CD8-positive, alpha-beta memory T cell (primary cell): ENCODE results near the gene NOL8. TPM values are rescaled to one million over a fixed set of nuclear protein-coding genes. Genes with fewer than 3 reads are reported as not detected.

Experiments used
- CTCF ChIA-PET: fragments of 350-600 bp; sonication (Branson Sonifier 250); formaldehyde crosslinking; loops from one replicate; lab custom pipeline; 2021; ENCODE audit warnings: antibody characterized with exemption; lab: Charles Lee
- POLR2A ChIA-PET: fragments of 350-600 bp; sonication (Branson Sonifier 250); formaldehyde crosslinking; loops from one replicate; lab custom pipeline; 2021; ENCODE audit warnings: antibody characterized with exemption; lab: Charles Lee
- DNase-seq, 5 donors: peaks; one replicate each; pipeline versions ENCODE4 v3.0.0 to v3.0.0-alpha.2; 2020 to 2022; ENCODE audit warnings: mixed read lengths in 1 of 5
- H3K27ac ChIP-seq: one replicate; pipeline ENCODE4 v1.7.0; 2013; ENCODE audit warnings: low read depth, mild to moderate bottlenecking, low read length, moderate library complexity
- H3K27me3 ChIP-seq: 2 replicates; pipeline ENCODE4 v1.7.0; 2013; ENCODE audit warnings: low read length, mild to moderate bottlenecking; ENCODE audit not compliant: insufficient read depth, poor library complexity, severe bottlenecking
- H3K36me3 ChIP-seq: 2 replicates; pipeline ENCODE4 v1.7.0; 2013; ENCODE audit warnings: mild to moderate bottlenecking, low read length, moderate library complexity; ENCODE audit not compliant: insufficient read depth
- H3K4me1 ChIP-seq: 2 replicates; pipeline ENCODE4 v1.7.0; 2013; ENCODE audit warnings: mild to moderate bottlenecking, low read length, moderate library complexity; ENCODE audit not compliant: insufficient read depth
- H3K4me3 ChIP-seq: 2 replicates; pipeline ENCODE4 v1.7.0; 2013; ENCODE audit warnings: mild to moderate bottlenecking, low read length
- H3K9me3 ChIP-seq: 2 replicates; pipeline ENCODE4 v1.7.0; 2013; ENCODE audit warnings: mild to moderate bottlenecking, low read length
- H3K27ac Mint-ChIP-seq, 8 donors: one replicate each; pipeline ENCODE4 v1.8.0; 2020 to 2021; ENCODE audit warnings: mixed read lengths in 8 of 8, mild to moderate bottlenecking in 6 of 8, inconsistent platforms in 3 of 8, moderate library complexity in 3 of 8
- H3K27me3 Mint-ChIP-seq, 2 donors: one replicate each; pipeline ENCODE4 v1.8.0; 2020 to 2021; ENCODE audit warnings: mixed read lengths in 2 of 2, mild to moderate bottlenecking in 1 of 2, moderate library complexity in 1 of 2
- H3K36me3 Mint-ChIP-seq, 3 donors: one replicate each; pipeline ENCODE4 v1.8.0; 2020 to 2021; ENCODE audit warnings: mixed read lengths in 3 of 3, inconsistent platforms in 1 of 3, mild to moderate bottlenecking in 1 of 3
- H3K4me1 Mint-ChIP-seq, 3 donors: one replicate each; pipeline ENCODE4 v1.8.0; 2020 to 2021; ENCODE audit warnings: mixed read lengths in 3 of 3, inconsistent platforms in 1 of 3, mild to moderate bottlenecking in 1 of 3
- H3K4me3 Mint-ChIP-seq, 7 donors: one replicate each; pipeline ENCODE4 v1.8.0; 2020 to 2021; ENCODE audit warnings: mixed read lengths in 7 of 7, mild to moderate bottlenecking in 6 of 7, moderate library complexity in 4 of 7, inconsistent platforms in 2 of 7
- H3K9me3 Mint-ChIP-seq, 5 donors: one replicate each; pipeline ENCODE4 v1.8.0; 2020 to 2022; ENCODE audit warnings: mixed read lengths in 5 of 5, mild to moderate bottlenecking in 3 of 5, moderate library complexity in 2 of 5, inconsistent platforms in 1 of 5
- polyA plus RNA-seq: library from polyadenylated mRNA; unstranded; fragments of 300-500 nt; fragmentation: Illumina TruSeq; gene quantifications from one replicate; pipeline ENCODE4 v1.2.3, GENCODE V29; 2021
- total RNA-seq, 2 experiments: library from RNA; stranded (reverse); gene quantifications; one replicate each; pipeline ENCODE4 v1.2.3, GENCODE V29; 2021

Gene NOL8
- total RNA-seq = 10 to 100 TPM; 64.0 to 69.6 TPM
- 37.0 TPM for polyA plus RNA-seq

DNA sequence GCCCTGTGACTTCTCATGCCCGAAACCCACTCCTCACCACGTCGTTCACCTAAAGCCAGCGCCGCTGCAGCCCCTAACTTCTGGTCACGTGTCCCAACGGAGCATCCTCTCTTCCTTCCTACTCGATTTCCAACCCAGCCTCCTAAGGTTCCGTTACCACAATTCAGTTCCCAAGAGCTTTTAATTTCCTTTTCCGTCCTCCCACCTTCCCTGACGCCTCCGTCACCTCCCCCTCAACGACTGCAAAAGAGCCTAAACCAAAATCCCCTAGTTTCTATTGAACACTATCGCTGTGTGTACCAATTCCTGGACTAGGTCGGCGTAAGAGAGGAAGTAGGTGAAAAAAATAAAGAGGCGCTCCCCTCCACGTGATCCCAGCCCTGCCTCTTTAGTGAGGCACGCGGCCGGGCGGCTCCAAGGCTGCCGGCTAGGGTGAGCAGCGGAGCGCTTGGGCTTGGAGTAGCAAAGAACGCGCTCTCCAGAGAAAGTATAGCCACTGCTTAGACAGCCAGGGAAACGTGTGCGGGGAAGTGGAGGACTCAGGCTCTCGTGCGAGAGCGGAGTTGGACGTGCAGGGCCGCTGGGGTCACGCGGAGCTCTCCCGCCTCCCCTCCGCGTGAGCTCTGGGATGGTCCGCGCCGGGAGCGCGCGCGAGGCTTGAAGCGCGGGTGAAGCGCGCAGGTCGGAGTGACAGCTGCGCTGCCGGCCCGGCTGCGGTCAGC is at the start of gene NOL8, which contains the start of gene CENPP:
Gene NOL8 (minus strand): TSS at position 82 of the 722 bp plus-strand sequence. CDS start 1,189 bp downstream, outside the sequence.
Gene CENPP (plus strand): TSS at position 685 of the 722 bp plus-strand sequence.
- peak within 1 kb of the TSS; percentile 98 for H3K27ac ChIP-seq
- no peaks in the 10 kb centered on the region for H3K9me3 Mint-ChIP-seq
- peak; percentile 73 to 90 (median 87) for DNase-seq
- H3K4me1 Mint-ChIP-seq = peaks cover 28 to 43% (median 42%) of the 10 kb centered on the region in 3 donors
- H3K4me1 ChIP-seq = peaks cover 22% of the 10 kb centered on the region
- no peaks in the 10 kb centered on the region for H3K9me3 ChIP-seq
- peaks cover 0 to 2% of the 10 kb centered on the region in 2 donors for H3K27me3 Mint-ChIP-seq
- peak within 1 kb of the TSS; percentile 87 for H3K4me3 ChIP-seq
- H3K36me3 Mint-ChIP-seq = peaks cover 0 to 39% (median 9%) of the 10 kb centered on the region in 3 donors
- CTCF ChIA-PET = no interaction called here
- peaks cover 12% of the 10 kb centered on the region for H3K36me3 ChIP-seq
- H3K27ac Mint-ChIP-seq = peak within 1 kb of the TSS; percentile 92 to 100 (median 98)
- POLR2A ChIA-PET = interaction anchor here (0.5 to 1.8 kb wide), 6 partner anchors 34 to 1241 kb away, joined by 3 to 7 read pairs (median 5); partner anchors contain the start of genes IPPK and SPTLC1
- H3K4me3 Mint-ChIP-seq = peak within 1 kb of the TSS; percentile 96 to 100 (median 97)
- H3K27me3 ChIP-seq = no peaks in the 10 kb centered on the region

DNA sequence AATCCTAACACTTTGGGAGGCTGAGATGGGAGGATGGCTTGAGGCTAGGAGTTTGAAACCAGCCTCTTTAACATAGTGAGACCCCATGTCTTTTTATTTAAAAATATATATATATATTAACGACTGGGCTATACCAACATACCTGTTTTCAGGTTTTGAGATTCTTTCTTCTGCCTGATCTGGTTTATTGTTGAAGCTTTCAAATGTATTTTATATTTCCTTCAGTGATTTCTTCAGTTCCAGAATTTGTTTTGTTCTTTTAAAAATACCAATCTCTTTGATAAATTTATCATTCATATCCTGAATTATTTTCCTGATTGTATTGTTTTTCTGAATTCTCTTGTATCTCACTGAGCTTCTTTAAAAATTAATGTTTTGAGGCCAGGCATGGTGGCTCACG is 48.0 kb upstream of the NOL8 start:
- Mint-ChIP-seq H3K36me3 (peaks cover 7 to 48% (median 10%) of the 10 kb centered on the region in 3 donors), H3K4me3 (no peak overlapping the region), H3K4me1 (peaks cover 0 to 6% (median 6%) of the 10 kb centered on the region in 3 donors), H3K27me3 (peaks cover 0 to 2% of the 10 kb centered on the region in 2 donors), H3K27ac (no peak overlapping the region), H3K9me3 (peaks cover 23 to 38% (median 37%) of the 10 kb centered on the region in 5 donors)
- Histone ChIP-seq H3K27me3 (no peaks in the 10 kb centered on the region), H3K27ac (no peak overlapping the region), H3K4me1 (no peaks in the 10 kb centered on the region), H3K36me3 (no peaks in the 10 kb centered on the region), H3K4me3 (no peak overlapping the region), H3K9me3 (peaks cover 5% of the 10 kb centered on the region)
- no peak for DNase-seq
- CTCF ChIA-PET = no interaction called here
- POLR2A ChIA-PET = no interaction called here

DNA sequence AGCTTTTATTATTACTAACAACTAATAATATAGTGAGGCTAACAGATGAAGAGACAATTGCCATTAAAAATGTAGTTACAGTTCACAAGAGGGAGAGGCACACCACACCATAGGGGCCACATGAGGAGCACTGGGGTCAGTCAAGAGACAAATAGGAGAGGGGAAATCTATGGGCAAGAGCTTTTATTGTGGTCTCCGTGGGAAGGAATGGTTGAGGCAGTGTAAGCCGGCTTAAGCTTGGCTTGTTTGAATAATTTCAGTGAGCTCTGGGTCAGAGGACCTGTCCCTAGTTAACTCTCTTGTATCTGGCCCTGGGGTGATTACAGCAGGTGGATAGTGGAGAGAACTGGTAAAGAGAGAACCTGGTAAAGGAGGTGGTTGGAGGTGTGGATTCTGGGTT is 43.9 kb upstream of the NOL8 start:
- ChIA-PET POLR2A (no interaction called here), CTCF (interaction anchor here (1.5 kb wide), 1 partner anchor 8 kb away, joined by 3 read pairs; no protein-coding TSS in a partner anchor)
- H3K9me3 Mint-ChIP-seq = peaks cover 8 to 21% (median 15%) of the 10 kb centered on the region in 5 donors
- H3K4me1 ChIP-seq = no peaks in the 10 kb centered on the region
- no peak overlapping the region for H3K4me3 ChIP-seq
- no peak overlapping the region for H3K27ac ChIP-seq
- peaks cover 6 to 27% (median 9%) of the 10 kb centered on the region in 3 donors for H3K36me3 Mint-ChIP-seq
- no peaks in the 10 kb centered on the region for H3K9me3 ChIP-seq
- no peaks in the 10 kb centered on the region for H3K27me3 ChIP-seq
- H3K36me3 ChIP-seq = no peaks in the 10 kb centered on the region
- no peak for DNase-seq
- H3K27ac Mint-ChIP-seq = no peak overlapping the region
- no peaks in the 10 kb centered on the region for H3K27me3 Mint-ChIP-seq
- H3K4me3 Mint-ChIP-seq = no peak overlapping the region
- H3K4me1 Mint-ChIP-seq = no peaks in the 10 kb centered on the region

DNA sequence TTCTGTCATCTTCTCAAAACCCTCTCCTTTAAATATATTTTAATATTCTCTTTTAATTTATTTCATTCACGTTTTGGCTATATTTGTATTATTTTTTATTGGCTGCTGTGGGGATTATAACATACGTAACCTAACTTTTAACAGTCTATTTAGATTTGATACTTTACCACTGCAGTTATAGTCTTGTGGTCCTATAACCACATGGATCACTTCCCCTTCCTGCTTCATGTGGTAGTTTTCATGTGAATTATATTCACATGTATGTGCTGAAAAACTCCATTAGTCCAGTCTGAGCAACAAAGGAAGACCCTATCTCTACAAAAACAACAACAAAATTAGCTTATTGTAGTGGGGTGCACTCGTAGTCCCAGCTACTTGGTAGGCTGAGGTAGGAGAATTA is 34.9 kb upstream of the NOL8 start:
- ChIA-PET CTCF (no interaction called here), POLR2A (interaction anchor here (0.6 kb wide), 1 partner anchor 1378 kb away, joined by 3 read pairs; no protein-coding TSS in a partner anchor)
- no peak for DNase-seq
- Mint-ChIP-seq H3K27me3 (no peaks in the 10 kb centered on the region), H3K4me1 (no peaks in the 10 kb centered on the region), H3K27ac (no peak overlapping the region), H3K36me3 (peaks cover 10 to 40% (median 11%) of the 10 kb centered on the region in 3 donors), H3K4me3 (no peak overlapping the region), H3K9me3 (peaks cover 22 to 27% (median 24%) of the 10 kb centered on the region in 5 donors)
- Histone ChIP-seq H3K4me1 (no peaks in the 10 kb centered on the region), H3K27me3 (no peaks in the 10 kb centered on the region), H3K36me3 (no peaks in the 10 kb centered on the region), H3K27ac (no peak overlapping the region), H3K4me3 (no peak overlapping the region), H3K9me3 (no peaks in the 10 kb centered on the region)

DNA sequence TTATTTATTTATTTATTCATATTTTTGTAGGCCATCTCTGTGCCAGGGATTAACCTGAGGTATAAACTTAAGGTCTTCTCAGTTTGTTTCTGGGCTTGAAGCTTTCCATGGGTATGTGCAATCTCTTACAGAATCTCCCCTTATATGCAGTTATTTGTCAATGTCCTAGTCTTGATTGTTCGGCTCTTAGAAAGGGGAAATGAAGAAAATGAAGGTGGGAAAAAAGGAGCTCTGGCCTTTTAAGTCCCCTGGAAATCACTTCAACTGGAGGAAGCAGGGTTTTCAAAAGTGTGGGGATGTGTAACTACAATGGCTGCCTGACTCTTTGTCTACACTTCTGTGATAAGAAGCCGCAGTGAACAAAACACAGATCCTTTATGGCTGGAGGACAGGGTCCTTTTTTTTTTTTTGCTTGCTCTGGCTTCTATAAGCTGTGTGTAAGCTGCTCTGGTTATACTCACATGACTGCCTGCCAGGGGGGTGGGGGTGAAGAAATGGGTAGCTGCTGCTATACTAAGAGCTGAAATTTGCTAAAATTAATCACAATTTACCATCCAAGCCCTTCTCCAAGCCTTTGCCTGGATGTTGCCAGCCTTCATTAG is 34.3 kb upstream of the NOL8 start:
- Mint-ChIP-seq H3K4me3 (no peak overlapping the region), H3K4me1 (no peaks in the 10 kb centered on the region), H3K27ac (no peak overlapping the region), H3K9me3 (peaks cover 26 to 31% (median 28%) of the 10 kb centered on the region in 5 donors), H3K36me3 (peaks cover 10 to 46% (median 13%) of the 10 kb centered on the region in 3 donors), H3K27me3 (no peaks in the 10 kb centered on the region)
- Histone ChIP-seq H3K27ac (no peak overlapping the region), H3K9me3 (no peaks in the 10 kb centered on the region), H3K4me3 (no peak overlapping the region), H3K36me3 (no peaks in the 10 kb centered on the region), H3K4me1 (no peaks in the 10 kb centered on the region), H3K27me3 (no peaks in the 10 kb centered on the region)
- no peak for DNase-seq
- ChIA-PET CTCF (no interaction called here), POLR2A (no interaction called here)

DNA sequence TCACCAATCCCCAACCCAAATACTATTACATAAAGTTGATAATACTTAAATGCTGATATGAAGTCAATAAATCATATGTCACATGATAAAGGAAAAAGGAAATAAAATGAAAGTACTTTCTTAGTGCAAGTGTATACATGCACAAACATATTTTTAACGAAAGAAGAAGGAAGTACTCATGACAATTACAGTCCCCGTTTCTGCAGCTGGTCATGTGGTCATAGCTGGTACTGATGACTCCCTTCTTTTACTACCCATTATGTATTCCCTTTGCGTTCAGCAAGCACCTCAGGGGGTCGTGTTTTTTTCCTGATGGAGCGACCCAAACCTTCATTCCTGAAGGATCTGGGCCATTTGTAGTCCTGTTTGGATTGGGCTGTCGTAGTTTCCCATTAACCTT is 27.9 kb upstream of the NOL8 start:
- Mint-ChIP-seq H3K27ac (no peak overlapping the region), H3K9me3 (peaks cover 20 to 28% (median 26%) of the 10 kb centered on the region in 5 donors), H3K36me3 (peaks cover 9 to 44% (median 10%) of the 10 kb centered on the region in 3 donors), H3K27me3 (no peaks in the 10 kb centered on the region), H3K4me1 (peaks cover 4 to 13% (median 6%) of the 10 kb centered on the region in 3 donors), H3K4me3 (no peak overlapping the region)
- Histone ChIP-seq H3K4me3 (no peak overlapping the region), H3K9me3 (no peaks in the 10 kb centered on the region), H3K4me1 (no peaks in the 10 kb centered on the region), H3K27ac (no peak overlapping the region), H3K27me3 (no peaks in the 10 kb centered on the region), H3K36me3 (no peaks in the 10 kb centered on the region)
- CTCF ChIA-PET = no interaction called here
- POLR2A ChIA-PET = no interaction called here
- DNase-seq = no peak

DNA sequence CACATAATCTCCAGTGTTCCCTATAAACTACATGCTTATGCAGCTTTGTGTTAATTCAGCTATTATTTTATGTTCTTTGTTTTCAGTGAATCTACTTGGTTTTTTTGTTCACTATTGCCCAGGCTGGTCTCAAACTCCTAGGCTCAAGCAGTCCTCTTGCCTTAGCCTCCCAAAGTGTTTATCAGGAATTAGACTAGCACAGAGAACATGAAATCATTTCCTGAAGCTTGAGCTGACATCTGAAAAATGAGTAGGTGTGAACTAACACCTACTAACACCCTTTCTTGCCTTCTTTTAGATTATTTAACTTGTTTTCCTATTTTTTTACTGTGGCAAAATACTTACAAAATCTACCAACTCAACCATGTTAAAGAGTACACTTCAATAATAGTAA is 25.6 kb upstream of the NOL8 start:
- ChIA-PET CTCF (no interaction called here), POLR2A (no interaction called here)
- Mint-ChIP-seq H3K27me3 (no peaks in the 10 kb centered on the region), H3K9me3 (peaks cover 4 to 14% (median 10%) of the 10 kb centered on the region in 5 donors), H3K4me3 (no peak overlapping the region), H3K4me1 (peaks cover 4 to 13% (median 7%) of the 10 kb centered on the region in 3 donors), H3K27ac (peak overlapping the region in 1 of 8 donors; percentile 5), H3K36me3 (peaks cover 2 to 24% (median 5%) of the 10 kb centered on the region in 3 donors)
- H3K9me3 ChIP-seq = no peaks in the 10 kb centered on the region
- no peak for DNase-seq
- H3K4me1 ChIP-seq = no peaks in the 10 kb centered on the region
- H3K36me3 ChIP-seq = no peaks in the 10 kb centered on the region
- H3K27me3 ChIP-seq = no peaks in the 10 kb centered on the region
- no peak overlapping the region for H3K4me3 ChIP-seq
- H3K27ac ChIP-seq = no peak overlapping the region
